Liver (tissue), 3 donors: ENCODE data around the gene CTXN1.
"Not testable (repeated sequence)": the region's sequence is repeated elsewhere in the genome, so short reads cannot be mapped to it uniquely, and the experiment has no call there.

Experiments used
- ATF3 ChIP-seq: IDR thresholded peaks from 2 replicates; pipeline ENCODE4 v1.6.1; 2016; ENCODE audit warnings: antibody characterized with exemption
- CTCF ChIP-seq: fragments of 150-350 bp; IDR thresholded peaks from 2 replicates; pipeline ENCODE4 v1.5.1; 2017; ENCODE audit warnings: improper control_type of control experiment, low read depth, low read length; ENCODE audit not compliant: missing input control
- EGR1 ChIP-seq, 2 donors: IDR thresholded peaks; 2 replicates each; pipeline ENCODE4 v1.6.1; 2016 to 2018; ENCODE audit warnings: antibody characterized with exemption in 2 of 2, low read depth in 2 of 2
- FOXA2 ChIP-seq: IDR thresholded peaks from 2 replicates; pipeline ENCODE4 v1.6.1; 2016; ENCODE audit warnings: antibody characterized with exemption
- GABPA ChIP-seq, 2 donors: IDR thresholded peaks in 1 of 2; conservative IDR thresholded peaks in 1 of 2; 2 replicates each; pipeline ENCODE4 v1.6.1; 2016; ENCODE audit warnings: antibody characterized with exemption in 2 of 2, mild to moderate bottlenecking in 1 of 2, moderate library complexity in 1 of 2
- JUND ChIP-seq, 2 donors: IDR thresholded peaks; 2 replicates each; pipeline ENCODE4 v1.6.1; 2016; ENCODE audit warnings: antibody characterized with exemption in 2 of 2
- MAX ChIP-seq: IDR thresholded peaks from 2 replicates; pipeline ENCODE4 v1.6.1; 2016; ENCODE audit warnings: antibody characterized with exemption
- RAD21 ChIP-seq, 2 donors: IDR thresholded peaks; 2 replicates each; pipeline ENCODE4 v1.6.1; 2016; ENCODE audit warnings: antibody characterized with exemption in 2 of 2, mild to moderate bottlenecking in 2 of 2
- RXRA ChIP-seq, 2 donors: IDR thresholded peaks; 2 replicates each; pipeline ENCODE4 v1.6.1; 2017 to 2018; ENCODE audit warnings: antibody characterized with exemption in 2 of 2, mild to moderate bottlenecking in 1 of 2
- SP1 ChIP-seq: IDR thresholded peaks from 2 replicates; pipeline ENCODE4 v1.6.1; 2018; ENCODE audit warnings: antibody characterized with exemption, mild to moderate bottlenecking
- TAF1 ChIP-seq: conservative IDR thresholded peaks from 2 replicates; pipeline ENCODE4 v1.6.1; 2016; ENCODE audit warnings: antibody characterized with exemption, mild to moderate bottlenecking
- YY1 ChIP-seq: IDR thresholded peaks from 2 replicates; pipeline ENCODE4 v1.6.1; 2016; ENCODE audit warnings: antibody characterized with exemption, mild to moderate bottlenecking
- donor health status: healthy.
- donor health status: healthy.

- not testable (repeated sequence) for TF ChIP-seq CTCF; TAF1; RAD21 (IDR thresholded peaks at IDR 0.05); RXRA (IDR thresholded peaks at IDR 0.05); YY1; ATF3; JUND (IDR thresholded peaks at IDR 0.05); SP1; MAX; EGR1 (IDR thresholded peaks at IDR 0.05; ENCODE audit: low read depth in 2 of 2); FOXA2; GABPA (IDR thresholded peaks at IDR 0.05 in 1 of 2, conservative IDR thresholded peaks at IDR 0.05 in 1 of 2)
These were observed 32.4 kb downstream of the CTXN1 start for GRCh38 chr19:7893362-7894101.
